ES-I3 (cell line): Measurements from ENCODE around the gene PDE6A.

Experiments used
- H3K36me3 ChIP-seq: 2 replicates; pipeline ENCODE4 v1.6.1; 2013; ENCODE audit warnings: mild to moderate bottlenecking, low read length, control low read depth, moderate library complexity; ENCODE audit not compliant: insufficient read depth
- H3K4me1 ChIP-seq: 2 replicates; pipeline ENCODE4 v1.6.1; 2013; ENCODE audit warnings: mild to moderate bottlenecking, control low read depth, low read length; ENCODE audit not compliant: insufficient read depth
- H3K9ac ChIP-seq: 2 replicates; pipeline ENCODE4 v1.6.1; 2013; ENCODE audit warnings: low read depth, mild to moderate bottlenecking, low read length, moderate library complexity
- H3K9me3 ChIP-seq: 2 replicates; pipeline ENCODE4 v1.6.1; 2013; ENCODE audit warnings: mild to moderate bottlenecking, low read length, moderate library complexity; ENCODE audit not compliant: control insufficient read depth, insufficient read depth

Gene PDE6A

DNA sequence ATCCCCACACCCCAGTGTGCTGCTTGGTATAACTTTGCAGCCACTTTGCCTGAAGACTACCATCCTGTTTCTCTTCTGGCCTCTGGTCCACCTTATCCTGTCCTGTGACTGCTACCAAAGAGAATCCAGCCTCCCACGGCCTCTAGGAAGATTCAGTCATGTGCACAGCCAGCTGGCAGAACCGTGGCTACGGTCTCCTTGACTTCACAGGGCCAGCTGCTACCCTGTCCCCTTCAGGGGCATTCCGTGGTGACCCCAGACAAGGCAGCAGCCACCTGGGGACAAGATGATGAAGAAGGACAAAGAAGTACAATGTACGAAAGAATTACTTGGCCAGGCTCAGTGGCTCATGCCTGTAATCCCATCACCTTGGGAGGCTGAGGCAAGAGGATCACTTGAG lies 98.6 kb downstream of the PDE6A start:
- H3K9me3 ChIP-seq, result no peaks in the 10 kb centered on the region
- H3K9ac ChIP-seq, result no peak overlapping the region
- H3K36me3 ChIP-seq, result peaks cover 6% of the 10 kb centered on the region; the same call in 1 of the 2 replicates
- no peaks in the 10 kb centered on the region for H3K4me1 ChIP-seq

DNA sequence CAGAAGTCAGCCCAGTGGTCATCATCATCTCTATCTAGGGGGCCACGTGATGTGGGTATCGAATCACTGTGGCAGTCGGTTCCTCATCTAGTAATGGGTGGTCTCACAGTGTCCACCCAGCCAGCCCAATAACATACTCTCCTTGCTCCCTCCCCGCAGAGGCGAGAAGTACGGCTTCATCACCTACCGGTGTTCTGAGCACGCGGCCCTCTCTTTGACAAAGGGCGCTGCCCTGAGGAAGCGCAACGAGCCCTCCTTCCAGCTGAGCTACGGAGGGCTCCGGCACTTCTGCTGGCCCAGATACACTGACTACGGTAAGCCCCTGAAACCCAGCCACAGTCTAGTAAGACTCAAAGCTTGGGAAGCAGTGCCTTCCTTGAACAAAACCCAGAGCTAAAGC lies 99.0 kb downstream of the PDE6A start:
- H3K9ac ChIP-seq, result no peak overlapping the region
- H3K4me1 ChIP-seq, result no peaks in the 10 kb centered on the region
- no peaks in the 10 kb centered on the region for H3K9me3 ChIP-seq
- peaks cover 6% of the 10 kb centered on the region; the same call in 1 of the 2 replicates for H3K36me3 ChIP-seq

DNA sequence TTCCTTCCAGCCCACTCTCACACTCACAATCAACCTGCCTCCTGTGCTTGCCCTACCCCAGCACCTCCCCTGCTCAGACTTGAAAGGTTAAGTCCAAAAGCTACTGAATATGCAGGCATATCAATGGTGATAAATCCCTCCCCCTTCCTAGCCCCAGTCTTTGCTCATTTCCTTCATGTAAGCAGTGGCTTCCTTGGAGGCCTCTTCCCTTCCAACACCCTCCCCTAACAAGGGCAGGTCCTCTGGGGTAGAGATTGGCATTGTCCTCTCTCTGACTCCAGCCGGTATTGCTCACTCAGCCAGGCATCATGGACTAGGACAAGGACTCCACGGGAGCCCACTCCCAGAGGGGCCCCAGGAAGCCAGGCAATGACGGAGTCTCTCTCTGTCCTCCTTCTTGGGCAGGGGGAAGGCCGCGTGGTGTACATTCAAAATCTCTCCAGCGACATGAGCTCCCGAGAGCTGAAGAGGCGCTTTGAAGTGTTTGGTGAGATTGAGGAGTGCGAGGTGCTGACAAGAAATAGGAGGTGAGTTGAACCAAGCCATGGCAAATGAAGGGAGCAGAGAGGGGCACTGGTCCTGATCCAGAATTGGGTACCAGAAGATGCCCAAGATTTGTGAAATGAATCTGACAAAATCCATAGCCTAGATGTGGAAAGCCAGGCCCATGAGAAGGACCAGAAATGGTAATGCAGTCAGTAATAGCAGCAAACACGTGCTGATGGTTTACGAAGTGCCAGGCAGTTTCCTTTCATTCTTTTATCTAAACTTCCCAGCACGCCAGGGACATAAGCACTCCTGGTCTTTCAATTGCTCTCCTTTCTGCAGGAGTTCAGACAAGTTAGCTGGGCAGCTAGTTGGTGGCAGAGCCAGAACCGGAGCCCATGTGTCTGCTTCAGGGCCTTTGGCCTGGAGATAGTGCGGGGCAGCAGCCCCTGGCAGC lies 102.5 kb downstream of the PDE6A start:
- no peaks in the 10 kb centered on the region for H3K4me1 ChIP-seq
- H3K9me3 ChIP-seq, result no peaks in the 10 kb centered on the region
- no peak overlapping the region for H3K9ac ChIP-seq
- H3K36me3 ChIP-seq, result peaks cover 4% of the 10 kb centered on the region; the same call in 1 of the 2 replicates

DNA sequence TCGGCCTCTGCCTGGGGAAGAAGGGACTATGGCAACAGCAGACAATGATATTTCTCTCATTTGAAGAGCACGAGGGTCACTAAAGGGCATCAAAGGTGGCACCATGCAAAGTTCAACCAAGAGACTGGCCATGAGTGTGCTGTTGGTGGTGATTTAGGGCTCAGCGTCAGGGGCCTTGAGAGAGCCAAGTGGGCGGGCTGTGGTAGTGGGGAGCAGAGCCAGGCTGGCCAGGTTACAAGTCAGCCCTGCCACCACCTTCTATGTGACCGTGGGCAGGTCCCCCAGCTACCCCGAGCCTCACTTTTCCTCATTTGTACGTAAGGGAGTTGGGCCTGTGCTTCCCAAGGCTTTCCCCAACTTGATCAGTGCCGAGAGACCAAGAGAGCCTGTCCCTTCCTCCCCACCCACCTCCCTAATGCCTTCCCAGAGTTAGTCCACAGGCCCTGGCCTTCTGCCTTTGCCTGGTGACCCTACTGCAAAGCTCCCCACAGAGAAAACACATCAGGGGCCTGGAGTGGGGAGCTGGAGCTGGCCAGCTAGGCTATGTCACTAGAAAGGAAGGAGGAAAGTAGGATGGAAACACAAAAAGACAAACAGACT lies 104.3 kb downstream of the PDE6A start:
- Histone ChIP-seq H3K36me3 (no peaks in the 10 kb centered on the region; the same call in 1 of the 2 replicates), H3K9me3 (no peaks in the 10 kb centered on the region), H3K4me1 (no peaks in the 10 kb centered on the region), H3K9ac (no peak overlapping the region)

- no peaks in the 10 kb centered on the region for H3K9me3 ChIP-seq
- no peak overlapping the region for H3K9ac ChIP-seq
- H3K4me1 ChIP-seq, result no peaks in the 10 kb centered on the region
- no peaks in the 10 kb centered on the region; the same call in 1 of the 2 replicates for H3K36me3 ChIP-seq
Measured at GRCh38 chr5:149839761-149840160, 104.8 kb downstream of the PDE6A start.

DNA sequence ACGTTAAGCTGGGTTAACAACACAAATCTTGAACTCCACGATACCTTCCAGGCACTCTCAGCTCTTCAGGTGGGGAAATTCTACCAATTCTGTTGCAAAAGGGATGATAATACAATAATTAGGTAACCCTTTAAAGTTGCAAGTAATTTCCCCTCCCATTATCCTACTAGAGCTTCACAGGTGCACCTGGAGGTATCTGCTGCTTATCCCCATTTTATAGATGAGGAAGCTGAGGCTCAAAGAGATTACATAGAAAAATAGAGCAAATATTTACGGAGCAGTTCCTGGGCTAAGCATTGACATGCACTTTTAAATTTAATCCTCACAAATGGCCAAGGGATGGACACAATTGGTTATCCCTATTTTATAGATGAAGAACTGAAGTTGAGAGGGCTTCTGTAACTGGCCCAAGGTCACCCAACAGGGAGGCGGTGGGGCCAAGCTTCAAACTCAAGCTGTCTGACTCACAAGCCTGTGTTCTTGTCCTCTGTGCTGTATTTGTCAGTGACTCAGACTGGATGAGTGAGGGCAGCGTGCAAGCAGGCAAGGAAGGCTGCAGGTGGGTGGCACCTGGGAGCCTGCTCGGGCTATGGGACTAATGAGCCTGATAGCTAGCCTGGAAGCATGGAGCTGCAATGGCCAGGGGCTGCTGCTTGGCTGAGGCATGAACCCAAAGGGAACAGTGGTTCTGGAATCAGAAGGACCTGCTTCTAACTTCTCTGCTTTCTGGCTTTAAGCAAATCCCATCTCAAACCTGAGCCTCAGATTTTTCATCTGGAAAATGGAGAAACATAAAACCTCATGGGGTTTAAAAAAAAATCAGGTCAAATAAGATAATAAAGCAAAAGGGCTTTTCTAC lies 105.5 kb downstream of the PDE6A start:
- no peak overlapping the region for H3K9ac ChIP-seq
- H3K9me3 ChIP-seq, result no peaks in the 10 kb centered on the region
- no peaks in the 10 kb centered on the region for H3K4me1 ChIP-seq
- no peaks in the 10 kb centered on the region; the same call in 1 of the 2 replicates for H3K36me3 ChIP-seq

- no peak overlapping the region for H3K9ac ChIP-seq
- H3K9me3 ChIP-seq, result no peaks in the 10 kb centered on the region
- H3K4me1 ChIP-seq, result no peaks in the 10 kb centered on the region
- no peaks in the 10 kb centered on the region; the same call in 1 of the 2 replicates for H3K36me3 ChIP-seq
Measured at GRCh38 chr5:149837680-149838269, 106.8 kb downstream of the PDE6A start.

GRCh38 chr5:149836451-149837139 lies 108.0 kb downstream of the PDE6A start:
- H3K9ac ChIP-seq, result no peak overlapping the region
- no peaks in the 10 kb centered on the region; the same call in 1 of the 2 replicates for H3K36me3 ChIP-seq

DNA sequence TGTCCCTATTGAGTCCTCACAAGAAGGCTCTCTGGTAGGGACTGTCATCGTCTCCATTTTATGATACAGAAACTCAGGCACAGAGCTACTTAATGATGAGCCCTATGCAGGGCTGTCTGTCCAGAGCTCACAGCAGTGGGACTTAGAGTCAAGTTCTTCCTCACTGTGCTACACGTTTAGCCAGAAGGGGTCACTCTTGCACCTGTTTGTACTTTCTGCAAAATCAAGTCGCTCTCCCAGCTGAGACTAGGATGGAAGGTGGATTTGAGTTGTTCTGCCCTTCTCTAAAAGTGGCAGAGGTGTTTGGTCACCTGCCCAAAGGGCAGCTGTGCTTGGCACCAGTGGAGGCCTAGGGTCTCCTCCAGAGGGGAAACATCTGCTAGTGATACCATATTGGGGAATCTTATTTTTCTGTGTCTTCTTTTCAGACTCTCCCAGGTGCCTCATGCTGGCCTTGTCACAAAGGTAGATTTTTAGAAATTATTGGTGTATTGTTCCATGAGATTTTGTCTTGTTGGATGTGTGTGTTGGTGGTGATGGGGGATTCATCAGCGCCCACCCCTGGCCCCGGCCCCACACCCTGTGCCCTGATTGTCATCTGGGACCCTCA lies 110.2 kb downstream of the PDE6A start:
- Histone ChIP-seq H3K4me1 (no peaks in the 10 kb centered on the region), H3K36me3 (0 out of 2 replicates have a peak, but pooled peaks cover 3% of the 10 kb centered on the region), H3K9ac (no peak overlapping the region), H3K9me3 (no peaks in the 10 kb centered on the region)

More at GRCh38 chr5:149836451-149837139, 108.0 kb downstream of the PDE6A start:
- no peaks in the 10 kb centered on the region for H3K9me3 ChIP-seq
- H3K4me1 ChIP-seq, result no peaks in the 10 kb centered on the region

DNA sequence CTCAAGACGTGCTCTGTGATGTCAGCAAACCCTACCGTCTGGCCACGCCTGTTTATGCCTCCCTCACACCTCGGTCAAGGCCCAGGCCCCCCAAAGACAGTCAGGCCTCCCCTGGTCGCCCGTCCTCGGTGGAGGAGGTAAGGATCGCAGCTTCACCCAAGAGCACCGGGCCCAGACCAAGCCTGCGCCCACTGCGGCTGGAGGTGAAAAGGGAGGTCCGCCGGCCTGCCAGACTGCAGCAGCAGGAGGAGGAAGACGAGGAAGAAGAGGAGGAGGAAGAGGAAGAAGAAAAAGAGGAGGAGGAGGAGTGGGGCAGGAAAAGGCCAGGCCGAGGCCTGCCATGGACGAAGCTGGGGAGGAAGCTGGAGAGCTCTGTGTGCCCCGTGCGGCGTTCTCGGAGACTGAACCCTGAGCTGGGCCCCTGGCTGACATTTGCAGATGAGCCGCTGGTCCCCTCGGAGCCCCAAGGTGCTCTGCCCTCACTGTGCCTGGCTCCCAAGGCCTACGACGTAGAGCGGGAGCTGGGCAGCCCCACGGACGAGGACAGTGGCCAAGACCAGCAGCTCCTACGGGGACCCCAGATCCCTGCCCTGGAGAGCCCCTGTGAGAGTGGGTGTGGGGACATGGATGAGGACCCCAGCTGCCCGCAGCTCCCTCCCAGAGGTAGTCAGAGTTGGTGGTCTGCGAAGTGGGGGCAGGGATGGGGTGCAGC lies 111.3 kb downstream of the PDE6A start:
- H3K9me3 ChIP-seq, result no peaks in the 10 kb centered on the region
- H3K36me3 ChIP-seq, result 0 out of 2 replicates have a peak, but pooled peaks cover 3% of the 10 kb centered on the region
- peaks cover 2% of the 10 kb centered on the region; the same call in 1 of the 2 replicates for H3K4me1 ChIP-seq
- H3K9ac ChIP-seq, result no peak overlapping the region

- 0 out of 2 replicates have a peak, but pooled peaks cover 3% of the 10 kb centered on the region for H3K36me3 ChIP-seq
- no peaks in the 10 kb centered on the region for H3K9me3 ChIP-seq
- peaks cover 2% of the 10 kb centered on the region; the same call in 1 of the 2 replicates for H3K4me1 ChIP-seq
- H3K9ac ChIP-seq, result no peak overlapping the region
Measured at GRCh38 chr5:149832636-149833035, 112.0 kb downstream of the PDE6A start.

DNA sequence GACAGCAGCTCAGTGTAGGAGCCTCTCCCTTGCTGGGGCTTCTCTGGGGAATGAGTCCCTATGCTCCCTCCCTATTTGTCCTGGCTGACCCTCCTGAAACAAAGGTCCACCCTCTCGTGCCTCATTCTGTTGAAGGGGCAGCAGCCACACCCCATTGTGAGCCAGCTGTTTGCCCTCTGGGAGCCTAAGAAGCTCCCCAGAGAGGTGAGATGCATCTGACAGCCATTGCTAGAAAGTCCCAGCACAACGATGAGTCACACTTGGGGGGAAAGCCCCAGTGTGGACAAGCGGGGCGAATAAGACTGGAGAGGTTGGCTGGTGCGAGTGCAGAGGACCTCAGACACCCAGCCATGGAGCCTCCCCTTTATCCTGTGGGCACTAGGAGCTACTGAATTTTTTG lies 113.1 kb downstream of the PDE6A start:
- Histone ChIP-seq H3K9me3 (no peaks in the 10 kb centered on the region), H3K36me3 (0 out of 2 replicates have a peak, but pooled peaks cover 3% of the 10 kb centered on the region), H3K9ac (no peak overlapping the region), H3K4me1 (peaks cover 2% of the 10 kb centered on the region; the same call in 1 of the 2 replicates)
